Measurements from ENCODE around the gene PDE6A.

DNA sequence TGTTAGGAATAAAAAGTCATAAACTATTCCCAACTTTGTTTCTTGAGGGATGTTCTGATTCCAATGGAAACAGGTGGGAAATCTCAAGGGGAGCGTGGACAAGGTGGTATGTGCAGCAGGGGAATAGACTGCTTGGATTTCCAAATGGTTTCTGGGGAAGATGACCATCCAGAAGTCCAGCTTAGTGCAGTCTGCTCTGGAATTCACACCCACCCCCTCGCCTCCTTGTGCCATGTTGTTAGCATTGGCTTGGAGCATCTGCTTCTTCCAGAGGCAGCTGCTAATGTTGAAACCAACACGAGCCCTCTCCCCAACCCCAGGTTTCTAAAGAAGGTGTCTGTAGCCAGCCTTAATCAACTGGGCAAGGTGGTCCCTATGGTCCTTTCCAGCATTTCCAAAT lies 90.9 kb downstream of the PDE6A start:
- TF ChIP-seq EZH2 (IDR thresholded peaks at IDR 0.05; ENCODE audit: low read depth) (no peak), CTCF (conservative IDR thresholded peaks at IDR 0.05) (no peak)
